ENCODE measurements around the gene RBPJ. TPM values are rescaled to one million over a fixed set of nuclear protein-coding genes. Genes with fewer than 3 reads are reported as not detected.
A peak's percentile ranks its signal among the peaks of the same experiment; 100 is the strongest.

The RBPJ gene
- 10 to 100 TPM; 32.7 to 37.9 TPM for total RNA-seq

DNA sequence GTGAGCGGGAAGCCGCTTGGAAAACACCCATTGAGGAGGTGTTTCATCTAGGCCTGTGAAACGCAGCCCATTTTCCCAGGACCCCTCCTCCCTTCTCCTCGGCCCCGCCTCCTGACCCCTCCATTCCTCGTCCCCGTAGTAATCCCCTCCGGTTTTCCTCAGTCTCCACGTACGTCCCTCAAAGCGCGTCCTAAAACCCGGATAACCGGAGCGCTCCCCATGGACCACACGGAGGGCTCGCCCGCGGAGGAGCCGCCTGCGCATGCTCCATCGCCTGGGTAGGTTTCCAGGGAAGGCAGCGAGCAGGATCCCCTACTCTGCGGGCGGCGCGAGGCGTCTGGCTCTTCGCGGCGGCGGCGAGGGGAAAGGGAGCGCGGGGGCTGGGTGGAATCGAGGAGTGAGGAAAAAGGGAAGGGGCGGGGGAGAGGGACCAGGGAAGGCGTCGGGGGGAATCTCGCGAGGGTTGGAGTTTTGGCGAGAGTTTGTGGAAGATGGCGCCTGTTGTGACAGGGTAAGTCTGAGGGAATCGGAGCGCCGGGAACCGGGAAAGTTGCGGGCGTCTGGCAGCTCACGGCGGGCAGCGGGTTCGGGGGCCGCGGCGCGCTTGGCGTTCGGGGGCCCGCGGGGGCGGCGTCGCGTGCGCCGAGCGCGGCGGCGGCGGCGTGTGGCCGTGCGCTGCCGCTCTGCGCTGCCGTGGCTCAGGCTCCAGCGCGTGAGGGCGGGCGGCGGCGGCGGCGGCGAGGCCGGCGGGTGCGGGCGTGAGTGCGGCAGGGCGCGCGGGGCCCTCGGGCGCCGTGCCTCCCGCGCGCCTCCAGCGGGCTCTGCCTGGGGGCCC lies at the start of gene RBPJ:
Gene RBPJ, plus strand, starts transcription at position 477 of the 835 bp plus-strand sequence. Its CDS starts 15 bp downstream, at position 492.
- intact Hi-C loops (cut with DNase I): no loop called here
- peak; percentile 91 to 95 (median 92) for DNase-seq
- peak within 1 kb of the TSS; percentile 95 to 99 (median 98) for H3K27ac ChIP-seq
- peak; percentile 74 for ATAC-seq
- H3K27me3 ChIP-seq: no peaks in the 10 kb centered on the region
- peaks cover 28% of the 10 kb centered on the region for H3K4me1 ChIP-seq
- WGBS, 2 donors: 0 to 1% methylated on average over 45 to 102 of the region's 102 CpGs
- H3K36me3 ChIP-seq (replicated peaks in 1 of 2; ENCODE audit: insufficient read depth in 1 of 2, low read depth in 2 of 2): no peaks in the 10 kb centered on the region
- peak within 1 kb of the TSS; percentile 84 to 86 for H3K4me3 ChIP-seq
- TF ChIP-seq, protein P1, sequence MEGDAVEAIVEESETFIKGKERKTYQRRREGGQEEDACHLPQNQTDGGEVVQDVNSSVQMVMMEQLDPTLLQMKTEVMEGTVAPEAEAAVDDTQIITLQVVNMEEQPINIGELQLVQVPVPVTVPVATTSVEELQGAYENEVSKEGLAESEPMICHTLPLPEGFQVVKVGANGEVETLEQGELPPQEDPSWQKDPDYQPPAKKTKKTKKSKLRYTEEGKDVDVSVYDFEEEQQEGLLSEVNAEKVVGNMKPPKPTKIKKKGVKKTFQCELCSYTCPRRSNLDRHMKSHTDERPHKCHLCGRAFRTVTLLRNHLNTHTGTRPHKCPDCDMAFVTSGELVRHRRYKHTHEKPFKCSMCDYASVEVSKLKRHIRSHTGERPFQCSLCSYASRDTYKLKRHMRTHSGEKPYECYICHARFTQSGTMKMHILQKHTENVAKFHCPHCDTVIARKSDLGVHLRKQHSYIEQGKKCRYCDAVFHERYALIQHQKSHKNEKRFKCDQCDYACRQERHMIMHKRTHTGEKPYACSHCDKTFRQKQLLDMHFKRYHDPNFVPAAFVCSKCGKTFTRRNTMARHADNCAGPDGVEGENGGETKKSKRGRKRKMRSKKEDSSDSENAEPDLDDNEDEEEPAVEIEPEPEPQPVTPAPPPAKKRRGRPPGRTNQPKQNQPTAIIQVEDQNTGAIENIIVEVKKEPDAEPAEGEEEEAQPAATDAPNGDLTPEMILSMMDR (IDR thresholded peaks at IDR 0.05): no peak
- TF ChIP-seq POLR2A (IDR thresholded peaks at IDR 0.05): peak in 2 of 3 donors; percentile 78 to 83
- no peaks in the 10 kb centered on the region for H3K9me3 ChIP-seq

DNA sequence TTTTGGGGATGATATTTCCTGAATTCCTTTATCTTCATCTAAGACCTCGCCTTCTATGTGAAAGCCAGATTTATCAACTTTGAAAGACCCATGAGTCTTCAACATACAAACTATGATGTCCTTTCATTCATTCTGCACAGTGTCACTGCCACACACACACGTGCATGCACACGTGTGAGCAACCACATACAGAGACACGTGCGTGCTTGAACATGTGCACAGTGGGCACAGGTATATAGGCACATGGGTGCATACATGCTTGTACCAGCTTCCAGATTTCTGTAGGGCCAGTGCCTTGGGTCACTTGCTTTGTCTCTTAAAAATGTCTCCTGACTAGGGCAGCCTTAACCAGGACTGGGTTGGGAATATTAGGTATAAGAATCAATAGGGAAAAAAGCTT lies 49.1 kb upstream of the RBPJ start:
- Histone ChIP-seq H3K27me3 (no peaks in the 10 kb centered on the region), H3K4me3 (no peak overlapping the region), H3K27ac (no peak overlapping the region), H3K36me3 (replicated peaks in 1 of 2; ENCODE audit: insufficient read depth in 1 of 2, low read depth in 2 of 2) (no peaks in the 10 kb centered on the region), H3K4me1 (no peaks in the 10 kb centered on the region), H3K9me3 (no peaks in the 10 kb centered on the region)
- DNase-seq: no peak
- no peak for ATAC-seq
- WGBS, 2 donors: 88 to 89% methylated on average over 5 of the region's 5 CpGs
- intact Hi-C loops (cut with DNase I): no loop called here
- TF ChIP-seq, protein P1 (IDR thresholded peaks at IDR 0.05): no peak
- TF ChIP-seq POLR2A (IDR thresholded peaks at IDR 0.05): no peak

DNA sequence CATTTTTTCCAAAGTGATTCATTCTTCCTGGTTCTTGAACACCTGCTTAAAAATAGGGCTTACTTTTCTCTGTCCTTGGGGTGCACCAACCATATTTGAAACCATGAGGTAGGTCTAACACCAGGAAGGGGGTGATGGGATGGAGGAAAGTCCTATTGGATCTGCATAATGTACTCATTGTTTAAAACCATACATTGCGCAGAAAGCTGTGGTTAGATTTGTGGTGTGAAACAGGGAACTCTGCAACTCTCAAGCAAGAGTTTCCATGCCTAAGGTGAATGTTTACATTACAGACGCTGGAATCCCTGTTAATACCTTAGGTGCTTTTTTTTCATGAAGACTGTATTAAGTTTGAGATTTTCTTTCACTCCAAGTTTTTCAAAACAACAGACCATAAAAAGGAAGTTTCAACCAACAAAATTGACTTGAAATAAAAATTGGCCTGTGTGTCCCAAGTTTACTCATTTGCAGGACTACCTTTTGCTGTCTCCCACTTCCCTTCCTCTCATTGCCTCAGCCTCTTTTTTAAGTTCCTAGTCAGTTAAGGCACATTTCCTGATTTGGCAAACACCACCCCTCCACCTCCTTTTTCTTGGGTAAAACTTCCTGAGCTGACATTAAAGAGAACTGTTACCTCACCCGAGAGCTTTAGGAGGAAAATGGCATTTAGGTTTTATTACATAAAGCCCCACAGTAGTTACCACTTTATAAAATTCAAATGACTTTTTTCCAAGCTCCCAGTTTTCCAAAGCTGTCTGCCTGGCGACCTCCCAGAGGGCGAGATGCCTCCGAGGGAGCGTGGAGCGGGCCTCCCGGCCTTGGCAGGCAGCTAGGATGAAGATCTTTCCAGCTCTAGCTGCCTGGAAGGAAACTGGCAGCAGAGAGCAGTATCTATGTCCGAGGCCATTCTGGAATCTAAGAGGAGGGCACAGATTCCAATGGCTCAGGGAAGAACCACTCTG lies 47.9 kb upstream of the RBPJ start:
- Histone ChIP-seq H3K27me3 (no peaks in the 10 kb centered on the region), H3K27ac (no peak overlapping the region), H3K4me3 (no peak overlapping the region), H3K36me3 (replicated peaks in 1 of 2; ENCODE audit: insufficient read depth in 1 of 2, low read depth in 2 of 2) (no peaks in the 10 kb centered on the region), H3K4me1 (no peaks in the 10 kb centered on the region), H3K9me3 (no peaks in the 10 kb centered on the region)
- 75% methylated on average over 9 to 10 of the region's 10 CpGs for WGBS, 2 donors
- DNase-seq: no peak
- ATAC-seq: no peak
- no peak for TF ChIP-seq POLR2A (IDR thresholded peaks at IDR 0.05)
- TF ChIP-seq, protein P1 (IDR thresholded peaks at IDR 0.05): no peak
- intact Hi-C loops (cut with DNase I): no loop called here

DNA sequence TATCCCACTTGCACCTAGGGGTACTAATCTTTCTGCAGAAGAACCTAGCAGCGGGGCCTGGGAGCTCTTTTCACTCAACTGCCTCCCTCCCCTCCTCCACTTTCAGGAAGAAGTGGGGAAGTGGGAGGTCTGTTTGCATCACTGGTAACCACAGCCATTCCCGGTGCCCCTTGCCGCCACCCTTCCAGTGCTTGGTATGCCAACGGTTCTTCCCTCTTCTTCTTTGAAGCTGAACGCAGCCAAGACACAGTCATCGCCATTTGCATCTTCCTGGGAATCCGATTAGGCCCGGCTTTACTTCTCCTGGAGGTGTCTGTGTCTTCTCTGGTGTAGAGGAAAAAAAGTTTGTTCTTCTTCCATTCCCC lies 47.2 kb upstream of the RBPJ start:
- intact Hi-C loops (cut with DNase I): no loop called here
- Histone ChIP-seq H3K9me3 (no peaks in the 10 kb centered on the region), H3K4me3 (no peak overlapping the region), H3K4me1 (no peaks in the 10 kb centered on the region), H3K36me3 (replicated peaks in 1 of 2; ENCODE audit: insufficient read depth in 1 of 2, low read depth in 2 of 2) (no peaks in the 10 kb centered on the region), H3K27me3 (no peaks in the 10 kb centered on the region), H3K27ac (no peak overlapping the region)
- TF ChIP-seq, protein P1 (IDR thresholded peaks at IDR 0.05): no peak
- TF ChIP-seq POLR2A (IDR thresholded peaks at IDR 0.05): no peak
- no peak for ATAC-seq
- DNase-seq: peak in 1 of 4 donors; percentile 47
- 89 to 90% methylated on average over 8 of the region's 8 CpGs for WGBS, 2 donors

Data from body of pancreas (tissue), 4 donors.